ENCODE results near the gene MLLT10.
"Not testable (repeated sequence)": the region's sequence is repeated elsewhere in the genome, so short reads cannot be mapped to it uniquely, and the experiment has no call there.

The MLLT10 gene

GRCh38 chr10:21705828-21706176 is 171.8 kb downstream of the MLLT10 start:
- no peak for DNase-seq

GRCh38 chr10:21707498-21707897 is 173.5 kb downstream of the MLLT10 start:
- no peak for DNase-seq

GRCh38 chr10:21712975-21713374 is 178.9 kb downstream of the MLLT10 start:
- no peak for DNase-seq

- DNase-seq, result no peak
These were observed 181.6 kb downstream of the MLLT10 start for GRCh38 chr10:21715531-21716195.

- DNase-seq, result not testable (repeated sequence)
These were observed 183.5 kb downstream of the MLLT10 start for GRCh38 chr10:21717437-21718054.

GRCh38 chr10:21719502-21719901 is 185.5 kb downstream of the MLLT10 start:
- DNase-seq, result no peak

- DNase-seq, result no peak
These were observed 186.1 kb downstream of the MLLT10 start for GRCh38 chr10:21720090-21720489.

GRCh38 chr10:21721000-21721665 is 187.1 kb downstream of the MLLT10 start:
- DNase-seq, result no peak

GRCh38 chr10:21722209-21722608 is 188.2 kb downstream of the MLLT10 start:
- no peak for DNase-seq

- no peak for DNase-seq
These were observed 190.1 kb downstream of the MLLT10 start for GRCh38 chr10:21724020-21724589.

GRCh38 chr10:21724687-21725367 is 190.8 kb downstream of the MLLT10 start:
- peak; percentile 81 for DNase-seq

- no peak for DNase-seq
These were observed 192.7 kb downstream of the MLLT10 start for GRCh38 chr10:21726601-21727225.

GRCh38 chr10:21727452-21728168 is 193.6 kb downstream of the MLLT10 start:
- DNase-seq, result no peak

- DNase-seq, result no peak
These were observed 194.6 kb downstream of the MLLT10 start for GRCh38 chr10:21728618-21729017.

GRCh38 chr10:21732067-21732772 is 198.2 kb downstream of the MLLT10 start:
- no peak for DNase-seq

- DNase-seq, result no peak
These were observed 199.7 kb downstream of the MLLT10 start for GRCh38 chr10:21733710-21734109.

- DNase-seq, result no peak
These were observed 203.1 kb downstream of the MLLT10 start for GRCh38 chr10:21737106-21737505.

GRCh38 chr10:21740989-21741388 is 207.0 kb downstream of the MLLT10 start:
- no peak for DNase-seq

GRCh38 chr10:21742740-21743412 is 208.8 kb downstream of the MLLT10 start:
- DNase-seq, result no peak

GRCh38 chr10:21744223-21744622 is 210.2 kb downstream of the MLLT10 start:
- DNase-seq, result no peak

- DNase-seq, result no peak
These were observed 212.1 kb downstream of the MLLT10 start for GRCh38 chr10:21746118-21746517.

All from NCI-H2029 treated with DMSO at 0.1 percent for 48 hours (cell line).